Subcutaneous adipose tissue (tissue), 4 donors: ENCODE results near the gene SEL1L3. TPM values are rescaled to one million over a fixed set of nuclear protein-coding genes. Genes with fewer than 3 reads are reported as not detected.

ENCODE experiments used
- total RNA-seq, 4 donors: library from RNA; depleted of rRNA; stranded (reverse); fragments of >200 nt; gene quantifications; one replicate each; pipeline ENCODE4 v1.1.0, GENCODE V29; 2016
- TF ChIP-seq, protein P1 (sequence below): fragments of 450-650 bp; IDR thresholded peaks from one replicate; pipeline ENCODE4 v1.5.1; 2016; ENCODE audit warnings: low read depth, mild to moderate bottlenecking, control low read depth, antibody characterized with exemption, moderate library complexity

SEL1L3 gene
- total RNA-seq, 4 donors from 2014 or later = 6.2 to 49.6 (median 19.0) TPM

GRCh38 chr4:25814301-25815136, 48.3 kb downstream of the SEL1L3 start:
- TF ChIP-seq, protein P1, sequence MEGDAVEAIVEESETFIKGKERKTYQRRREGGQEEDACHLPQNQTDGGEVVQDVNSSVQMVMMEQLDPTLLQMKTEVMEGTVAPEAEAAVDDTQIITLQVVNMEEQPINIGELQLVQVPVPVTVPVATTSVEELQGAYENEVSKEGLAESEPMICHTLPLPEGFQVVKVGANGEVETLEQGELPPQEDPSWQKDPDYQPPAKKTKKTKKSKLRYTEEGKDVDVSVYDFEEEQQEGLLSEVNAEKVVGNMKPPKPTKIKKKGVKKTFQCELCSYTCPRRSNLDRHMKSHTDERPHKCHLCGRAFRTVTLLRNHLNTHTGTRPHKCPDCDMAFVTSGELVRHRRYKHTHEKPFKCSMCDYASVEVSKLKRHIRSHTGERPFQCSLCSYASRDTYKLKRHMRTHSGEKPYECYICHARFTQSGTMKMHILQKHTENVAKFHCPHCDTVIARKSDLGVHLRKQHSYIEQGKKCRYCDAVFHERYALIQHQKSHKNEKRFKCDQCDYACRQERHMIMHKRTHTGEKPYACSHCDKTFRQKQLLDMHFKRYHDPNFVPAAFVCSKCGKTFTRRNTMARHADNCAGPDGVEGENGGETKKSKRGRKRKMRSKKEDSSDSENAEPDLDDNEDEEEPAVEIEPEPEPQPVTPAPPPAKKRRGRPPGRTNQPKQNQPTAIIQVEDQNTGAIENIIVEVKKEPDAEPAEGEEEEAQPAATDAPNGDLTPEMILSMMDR = no peak

- TF ChIP-seq, protein P1 = no peak
These were observed 49.2 kb downstream of the SEL1L3 start for GRCh38 chr4:25813448-25814106.

- TF ChIP-seq, protein P1 = no peak
These were observed 50.9 kb downstream of the SEL1L3 start for GRCh38 chr4:25811841-25812240.

- TF ChIP-seq, protein P1 = no peak
These were observed 51.5 kb downstream of the SEL1L3 start for GRCh38 chr4:25811374-25811690.

GRCh38 chr4:25810461-25811373, 52.1 kb downstream of the SEL1L3 start:
- TF ChIP-seq, protein P1 = no peak

GRCh38 chr4:25809996-25810395, 52.8 kb downstream of the SEL1L3 start:
- TF ChIP-seq, protein P1 = no peak
